HEK293 (cell line): ENCODE measurements around the gene ATP6V1F.
A peak's percentile ranks its signal among the peaks of the same experiment; 100 is the strongest.

Source experiments
- CTCF ChIA-PET: fragments of 350-600 bp; formaldehyde crosslinking; extraction: SDS; loops from one replicate; lab custom pipeline; 2021; ENCODE audit warnings: antibody characterized with exemption; lab: Yijun Ruan, JAX
- POLR2A ChIA-PET: fragments of 300-600 bp; formaldehyde crosslinking; extraction: SDS; loops from one replicate; lab custom pipeline; 2020; ENCODE audit warnings: antibody characterized with exemption, inconsistent platforms; lab: Yijun Ruan, JAX
- H3K27ac ChIP-seq: fragments of 200-500 bp; sonication (Bioruptor generic); 2 replicates; pipeline ENCODE4 v1.5.1; 2014; ENCODE audit warnings: low read depth, low read length, control low read depth, inconsistent platforms; ENCODE audit errors: extremely low read depth
- H3K36me3 ChIP-seq, 2 experiments: fragments of 200-500 bp in 1 of 2; sonication (Bioruptor generic) in 1 of 2; 1 replicate in 1 of 2; 2 replicates in 1 of 2; pipeline ENCODE4 v1.5.1; 2014 to 2017; ENCODE audit warnings: inconsistent platforms in 2 of 2, low read length in 2 of 2; ENCODE audit not compliant: control insufficient read depth in 2 of 2, insufficient read depth in 1 of 2
- H3K4me1 ChIP-seq: fragments of 200-500 bp; sonication (Bioruptor generic); 2 replicates; pipeline ENCODE4 v1.5.1; 2014; ENCODE audit warnings: mild to moderate bottlenecking, low read length, inconsistent platforms; ENCODE audit not compliant: control insufficient read depth, insufficient read depth
- H3K4me3 ChIP-seq: 2 replicates; pipeline ENCODE4 v1.5.1; 2011; ENCODE audit warnings: low read depth, mild to moderate bottlenecking, control low read depth, low read length, moderate library complexity
- H3K9me3 ChIP-seq: fragments of 200-500 bp; sonication (Bioruptor generic); 2 replicates; pipeline ENCODE4 v1.5.1; 2014; ENCODE audit warnings: low read depth, low read length, inconsistent platforms; ENCODE audit not compliant: control insufficient read depth, insufficient read depth
- ATF2 ChIP-seq: fragments of 450-650 bp; formaldehyde crosslinking; IDR thresholded peaks from 2 replicates; pipeline ENCODE4 v1.5.1; 2016; ENCODE audit warnings: missing biosample characterization, missing genetic modification characterization, low read depth
- KLF8 ChIP-seq: fragments of 450-650 bp; formaldehyde crosslinking; IDR thresholded peaks from 2 replicates; pipeline ENCODE4 v1.5.1; 2016; ENCODE audit warnings: missing biosample characterization, missing genetic modification characterization
- SP2 ChIP-seq: fragments of 450-650 bp; formaldehyde crosslinking; IDR thresholded peaks from 2 replicates; pipeline ENCODE4 v1.5.1; 2016; ENCODE audit warnings: missing biosample characterization, missing genetic modification characterization
- ZFP69B ChIP-seq: fragments of 450-650 bp; formaldehyde crosslinking; IDR thresholded peaks from 2 replicates; pipeline ENCODE4 v1.5.1; 2016; ENCODE audit warnings: missing biosample characterization, missing genetic modification characterization
- ZIC2 ChIP-seq: fragments of 450-650 bp; formaldehyde crosslinking; IDR thresholded peaks from 2 replicates; pipeline ENCODE4 v1.5.1; 2016; ENCODE audit warnings: missing biosample characterization, missing genetic modification characterization
- ZNF341 ChIP-seq: fragments of 450-650 bp; formaldehyde crosslinking; IDR thresholded peaks from 2 replicates; pipeline ENCODE4; 2016; ENCODE audit warnings: low read depth, missing biosample characterization, missing genetic modification characterization
- ZNF350 ChIP-seq: fragments of 450-650 bp; formaldehyde crosslinking; IDR thresholded peaks from 2 replicates; pipeline ENCODE4 v1.5.0; 2017; ENCODE audit warnings: missing biosample characterization, mild to moderate bottlenecking, missing genetic modification characterization
- ZNF398 ChIP-seq: fragments of 450-650 bp; formaldehyde crosslinking; IDR thresholded peaks from 2 replicates; pipeline ENCODE4 v1.5.1; 2017; ENCODE audit warnings: missing biosample characterization, missing genetic modification characterization
- ZNF423 ChIP-seq: fragments of 450-650 bp; formaldehyde crosslinking; IDR thresholded peaks from 2 replicates; pipeline ENCODE4 v1.5.1; 2016; ENCODE audit warnings: missing biosample characterization, missing genetic modification characterization
- ZNF426 ChIP-seq: fragments of 450-650 bp; formaldehyde crosslinking; IDR thresholded peaks from 2 replicates; pipeline ENCODE4 v1.5.1; 2017; ENCODE audit warnings: missing biosample characterization, missing genetic modification characterization, mild to moderate bottlenecking, inconsistent platforms, moderate library complexity
- ZNF571 ChIP-seq: fragments of 450-650 bp; formaldehyde crosslinking; IDR thresholded peaks from 2 replicates; pipeline ENCODE4 v1.5.0; 2017; ENCODE audit warnings: missing biosample characterization, missing genetic modification characterization
- ZNF600 ChIP-seq: fragments of 450-650 bp; formaldehyde crosslinking; IDR thresholded peaks from 2 replicates; pipeline ENCODE4 v1.5.1; 2016; ENCODE audit warnings: missing biosample characterization, missing genetic modification characterization
- ZNF621 ChIP-seq: fragments of 450-650 bp; formaldehyde crosslinking; IDR thresholded peaks from 2 replicates; pipeline ENCODE4 v1.5.1; 2017; ENCODE audit warnings: missing biosample characterization, missing genetic modification characterization
- ZNF660 ChIP-seq: fragments of 450-650 bp; IDR thresholded peaks from 2 replicates; pipeline ENCODE4 v1.5.1; 2018; ENCODE audit warnings: missing biosample characterization, mild to moderate bottlenecking, missing genetic modification characterization
- TF ChIP-seq, protein P1 (sequence below): fragments of 450-650 bp; formaldehyde crosslinking; IDR thresholded peaks from 2 replicates; pipeline ENCODE4 v1.5.1; 2016; ENCODE audit warnings: missing biosample characterization, missing genetic modification characterization
- TF ChIP-seq, protein P2 (sequence below): fragments of 450-650 bp; formaldehyde crosslinking; conservative IDR thresholded peaks from 2 replicates; pipeline ENCODE4 v1.5.1; 2016; ENCODE audit warnings: low read depth, missing biosample characterization, missing genetic modification characterization

ATP6V1F gene

GRCh38 chr7:128831994-128832879, 30.4 kb upstream of the ATP6V1F start:
- Histone ChIP-seq H3K9me3 (no peaks in the 10 kb centered on the region), H3K36me3 (peaks cover 0 to 27% of the 10 kb centered on the region in 2 experiments; a peak in 1 of 3 replicates), H3K4me3 (no peak overlapping the region; the same call in 1 of the 2 replicates), H3K4me1 (no peaks in the 10 kb centered on the region), H3K27ac (no peak overlapping the region)
- TF ChIP-seq ZNF341 (tag by site-specific recombination) (peak; percentile 42), ZNF398 (tag by site-specific recombination) (peak; percentile 59), SP2 (tag by site-specific recombination) (peak; percentile 10; the same call in 1 of the 2 replicates), ZNF621 (no peak), ZIC2 (tag by site-specific recombination) (peak; percentile 78), ZNF660 (tag by site-specific recombination) (0 out of 2 replicates have a peak, but pooled peaks have one; percentile 12), ZNF350 (no peak), KLF8 (tag by site-specific recombination) (no peak), ZFP69B (tag by site-specific recombination) (peak; percentile 86)
- TF ChIP-seq, protein P1, sequence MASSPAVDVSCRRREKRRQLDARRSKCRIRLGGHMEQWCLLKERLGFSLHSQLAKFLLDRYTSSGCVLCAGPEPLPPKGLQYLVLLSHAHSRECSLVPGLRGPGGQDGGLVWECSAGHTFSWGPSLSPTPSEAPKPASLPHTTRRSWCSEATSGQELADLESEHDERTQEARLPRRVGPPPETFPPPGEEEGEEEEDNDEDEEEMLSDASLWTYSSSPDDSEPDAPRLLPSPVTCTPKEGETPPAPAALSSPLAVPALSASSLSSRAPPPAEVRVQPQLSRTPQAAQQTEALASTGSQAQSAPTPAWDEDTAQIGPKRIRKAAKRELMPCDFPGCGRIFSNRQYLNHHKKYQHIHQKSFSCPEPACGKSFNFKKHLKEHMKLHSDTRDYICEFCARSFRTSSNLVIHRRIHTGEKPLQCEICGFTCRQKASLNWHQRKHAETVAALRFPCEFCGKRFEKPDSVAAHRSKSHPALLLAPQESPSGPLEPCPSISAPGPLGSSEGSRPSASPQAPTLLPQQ (tag by site-specific recombination), result peak; percentile 92; the same call in 1 of the 2 replicates
- CTCF ChIA-PET, result interaction anchor here (0.6 to 1.2 kb wide), 3 partner anchors 9 to 31 kb away, joined by 3 to 4 read pairs (median 4); no protein-coding TSS in a partner anchor
- POLR2A ChIA-PET, result interaction anchor here (0.8 to 1.5 kb wide), 2 partner anchors 30 to 93 kb away, joined by 3 to 6 read pairs; partner anchors contain the start of genes ATP6V1F and CALU

- H3K4me1 ChIP-seq, result no peaks in the 10 kb centered on the region
- no peak for TF ChIP-seq ZNF600 (tag by site-specific recombination)
- no peak for TF ChIP-seq ZNF423
- TF ChIP-seq, protein P2, sequence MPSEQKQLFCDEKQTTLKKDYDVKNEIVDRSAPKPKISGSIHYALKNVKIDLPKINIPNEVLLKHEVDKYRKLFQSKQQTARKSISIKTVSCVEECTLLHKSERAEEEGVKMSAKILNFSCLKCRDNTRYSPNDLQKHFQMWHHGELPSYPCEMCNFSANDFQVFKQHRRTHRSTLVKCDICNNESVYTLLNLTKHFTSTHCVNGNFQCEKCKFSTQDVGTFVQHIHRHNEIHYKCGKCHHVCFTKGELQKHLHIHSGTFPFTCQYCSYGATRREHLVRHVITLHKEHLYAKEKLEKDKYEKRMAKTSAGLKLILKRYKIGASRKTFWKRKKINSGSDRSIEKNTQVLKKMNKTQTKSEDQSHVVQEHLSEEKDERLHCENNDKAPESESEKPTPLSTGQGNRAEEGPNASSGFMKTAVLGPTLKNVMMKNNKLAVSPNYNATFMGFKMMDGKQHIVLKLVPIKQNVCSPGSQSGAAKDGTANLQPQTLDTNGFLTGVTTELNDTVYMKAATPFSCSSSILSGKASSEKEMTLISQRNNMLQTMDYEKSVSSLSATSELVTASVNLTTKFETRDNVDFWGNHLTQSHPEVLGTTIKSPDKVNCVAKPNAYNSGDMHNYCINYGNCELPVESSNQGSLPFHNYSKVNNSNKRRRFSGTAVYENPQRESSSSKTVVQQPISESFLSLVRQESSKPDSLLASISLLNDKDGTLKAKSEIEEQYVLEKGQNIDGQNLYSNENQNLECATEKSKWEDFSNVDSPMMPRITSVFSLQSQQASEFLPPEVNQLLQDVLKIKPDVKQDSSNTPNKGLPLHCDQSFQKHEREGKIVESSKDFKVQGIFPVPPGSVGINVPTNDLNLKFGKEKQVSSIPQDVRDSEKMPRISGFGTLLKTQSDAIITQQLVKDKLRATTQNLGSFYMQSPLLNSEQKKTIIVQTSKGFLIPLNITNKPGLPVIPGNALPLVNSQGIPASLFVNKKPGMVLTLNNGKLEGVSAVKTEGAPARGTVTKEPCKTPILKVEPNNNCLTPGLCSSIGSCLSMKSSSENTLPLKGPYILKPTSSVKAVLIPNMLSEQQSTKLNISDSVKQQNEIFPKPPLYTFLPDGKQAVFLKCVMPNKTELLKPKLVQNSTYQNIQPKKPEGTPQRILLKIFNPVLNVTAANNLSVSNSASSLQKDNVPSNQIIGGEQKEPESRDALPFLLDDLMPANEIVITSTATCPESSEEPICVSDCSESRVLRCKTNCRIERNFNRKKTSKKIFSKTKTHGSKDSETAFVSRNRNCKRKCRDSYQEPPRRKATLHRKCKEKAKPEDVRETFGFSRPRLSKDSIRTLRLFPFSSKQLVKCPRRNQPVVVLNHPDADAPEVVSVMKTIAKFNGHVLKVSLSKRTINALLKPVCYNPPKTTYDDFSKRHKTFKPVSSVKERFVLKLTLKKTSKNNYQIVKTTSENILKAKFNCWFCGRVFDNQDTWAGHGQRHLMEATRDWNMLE (tag by site-specific recombination), result no peak
- no peak for TF ChIP-seq ATF2
- TF ChIP-seq ZNF426 (tag by site-specific recombination), result no peak
- TF ChIP-seq ZNF571 (tag by site-specific recombination), result no peak
- TF ChIP-seq, all 188 proteins: peak for 0
- Histone ChIP-seq H3K9me3 (no peaks in the 10 kb centered on the region), H3K27ac (no peak overlapping the region), H3K4me3 (no peak overlapping the region), H3K36me3 (peaks cover 0 to 33% of the 10 kb centered on the region in 2 experiments; a peak in 1 of 3 replicates)
- ChIA-PET CTCF (interaction anchor here (0.6 to 1.2 kb wide), 3 partner anchors 8 to 30 kb away, joined by 3 to 4 read pairs (median 4); no protein-coding TSS in a partner anchor), POLR2A (no interaction called here)
Measured at GRCh38 chr7:128832880-128833147, 29.8 kb upstream of the ATP6V1F start.
